ENCODE measurements around the gene KRTAP10-4.

The KRTAP10-4 gene

DNA sequence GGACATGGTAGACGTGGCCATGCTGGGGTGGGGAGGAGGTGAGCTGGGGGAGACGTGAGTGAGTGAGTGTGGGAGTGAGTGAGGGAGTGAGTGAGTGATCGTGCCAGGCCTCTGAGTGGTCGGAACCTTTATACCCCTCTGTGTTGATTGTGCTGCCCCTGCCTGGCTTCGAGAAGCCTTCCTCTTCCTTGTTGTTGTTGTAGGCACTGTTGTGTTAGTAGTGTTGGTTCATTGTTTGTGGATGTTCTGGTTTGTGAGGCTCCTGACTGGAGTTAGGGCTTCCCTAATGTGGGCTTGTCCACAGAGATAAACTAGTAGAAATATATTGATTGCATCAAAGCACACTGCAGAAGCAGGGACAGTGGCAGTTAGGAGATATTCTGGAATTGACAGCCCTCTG lies 14.8 kb upstream of the KRTAP10-4 start, which contains the start of gene KRTAP10-3:
Gene KRTAP10-3, minus strand, starts transcription at position 101 of the 400 bp plus-strand sequence. Its CDS starts 80 bp downstream, at position 21.
- no peak for DNase-seq

DNA sequence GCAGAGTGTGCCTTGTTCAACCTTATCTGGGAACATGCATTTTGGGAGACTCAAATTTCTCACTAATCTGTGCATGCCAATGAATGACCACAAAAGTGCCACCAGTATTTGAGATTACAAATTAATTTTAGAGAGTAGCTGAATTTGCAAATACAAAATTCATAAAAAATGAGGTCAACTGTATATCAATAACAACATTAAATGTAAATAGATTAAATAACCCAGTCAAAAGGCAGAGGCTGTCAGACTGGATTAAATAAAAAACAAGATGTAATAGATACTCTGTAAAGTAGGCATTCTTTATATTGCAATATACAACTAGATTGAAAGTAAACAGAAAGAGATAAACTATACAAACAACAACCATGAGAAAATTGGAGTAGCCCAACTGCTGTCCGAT lies 9.4 kb upstream of the KRTAP10-4 start:
- DNase-seq = no peak

DNA sequence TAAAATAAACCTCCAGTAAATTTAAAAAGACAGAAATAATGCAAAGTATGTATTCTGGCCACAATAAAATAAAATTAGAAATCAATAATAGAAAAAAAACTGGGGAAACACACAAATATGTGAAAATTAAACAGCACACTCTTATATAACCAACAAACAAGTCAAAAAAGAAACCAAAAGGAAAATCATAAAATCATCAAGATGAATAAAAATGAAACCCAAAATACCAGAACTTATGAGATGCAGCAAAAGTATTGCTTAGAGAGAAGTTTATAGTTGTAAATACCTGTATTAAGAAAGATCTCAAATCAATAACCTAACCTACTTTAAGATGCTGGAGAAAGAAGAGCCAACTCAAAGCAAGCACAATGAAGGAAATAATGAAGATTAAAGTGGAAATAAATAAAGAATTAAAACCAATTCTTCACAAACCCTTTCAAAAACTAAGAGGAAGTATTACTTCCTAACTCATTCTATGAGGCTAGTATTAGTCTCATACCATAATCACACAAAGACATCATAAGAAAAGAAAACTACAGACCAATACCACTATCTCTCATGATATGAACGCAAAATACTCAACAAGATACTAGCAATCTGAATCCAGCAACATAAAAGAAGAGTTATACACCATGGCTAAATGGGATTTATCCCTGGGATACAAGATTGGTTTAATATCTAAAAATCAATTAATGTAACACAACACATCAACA lies 8.5 kb upstream of the KRTAP10-4 start:
- DNase-seq = no peak

DNA sequence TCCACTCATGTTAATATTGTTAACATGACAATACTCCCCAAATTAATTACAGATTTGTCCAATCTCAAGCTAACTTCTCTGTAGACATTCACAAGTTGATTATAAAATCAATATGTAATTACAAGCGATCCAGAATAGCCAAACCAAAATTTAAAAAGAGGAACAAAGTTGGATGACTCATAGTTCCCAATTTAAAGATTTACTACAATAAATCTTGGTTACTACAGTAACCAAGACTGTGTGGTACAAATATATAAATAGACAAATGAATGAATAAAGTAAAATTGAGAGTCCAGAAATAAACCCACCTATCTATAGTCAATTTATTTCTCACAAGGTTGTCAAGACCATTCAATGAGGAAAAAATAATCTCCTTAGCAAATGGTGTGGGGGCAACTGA lies 7.1 kb upstream of the KRTAP10-4 start:
- DNase-seq = no peak

DNA sequence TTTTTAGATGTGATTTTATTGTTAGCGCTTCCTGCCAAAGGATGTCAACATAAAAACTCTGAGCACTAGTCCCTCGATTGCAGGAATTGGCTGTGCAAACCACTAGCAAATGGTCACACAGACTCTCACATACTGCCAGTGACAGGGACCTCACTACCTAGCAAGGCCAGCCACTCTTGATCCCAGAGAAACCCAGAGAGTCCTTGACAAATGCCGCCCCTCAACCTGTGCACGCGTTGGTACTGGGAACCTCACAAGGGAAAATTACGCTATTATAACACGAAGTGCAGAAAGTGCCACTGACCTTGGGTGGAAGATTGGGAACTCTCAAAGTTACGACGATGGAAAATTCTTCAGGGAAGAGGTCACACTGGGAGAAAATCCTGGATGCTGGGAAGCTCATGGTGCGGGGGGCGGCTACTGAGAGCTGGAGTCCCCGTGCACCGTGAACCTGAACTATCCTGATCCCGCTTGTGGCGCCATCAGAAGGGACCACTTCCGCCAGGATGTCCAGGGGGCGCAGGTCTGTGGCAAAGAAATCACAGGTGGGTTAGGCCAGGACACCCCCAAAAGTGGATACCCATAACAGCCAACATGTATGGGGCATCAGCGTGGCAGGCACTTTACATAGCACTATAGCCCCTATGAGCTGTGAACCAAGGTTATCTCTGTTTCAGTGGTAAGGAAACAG lies 5.9 kb upstream of the KRTAP10-4 start:
- no peak for DNase-seq

DNA sequence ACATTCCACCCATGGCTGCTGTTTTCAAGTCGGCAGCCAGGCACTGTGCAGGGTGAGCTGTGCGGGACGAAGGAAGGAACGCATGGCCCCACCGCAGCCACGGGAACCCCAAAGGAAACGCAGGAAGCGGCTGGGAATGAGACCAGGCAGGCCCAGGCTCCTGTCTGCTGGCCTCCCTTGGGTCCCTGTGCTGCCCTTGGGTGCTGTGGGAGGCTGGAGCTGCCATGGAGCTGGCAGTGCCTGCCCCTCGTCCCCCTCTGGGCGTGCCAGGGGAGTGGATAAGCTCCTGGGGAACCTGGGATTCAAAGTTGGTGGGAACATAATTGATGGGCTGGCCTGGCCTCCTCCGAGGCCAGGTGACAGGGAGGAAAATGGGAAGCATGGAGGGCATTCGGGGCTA lies 5.3 kb upstream of the KRTAP10-4 start:
- no peak for DNase-seq

DNA sequence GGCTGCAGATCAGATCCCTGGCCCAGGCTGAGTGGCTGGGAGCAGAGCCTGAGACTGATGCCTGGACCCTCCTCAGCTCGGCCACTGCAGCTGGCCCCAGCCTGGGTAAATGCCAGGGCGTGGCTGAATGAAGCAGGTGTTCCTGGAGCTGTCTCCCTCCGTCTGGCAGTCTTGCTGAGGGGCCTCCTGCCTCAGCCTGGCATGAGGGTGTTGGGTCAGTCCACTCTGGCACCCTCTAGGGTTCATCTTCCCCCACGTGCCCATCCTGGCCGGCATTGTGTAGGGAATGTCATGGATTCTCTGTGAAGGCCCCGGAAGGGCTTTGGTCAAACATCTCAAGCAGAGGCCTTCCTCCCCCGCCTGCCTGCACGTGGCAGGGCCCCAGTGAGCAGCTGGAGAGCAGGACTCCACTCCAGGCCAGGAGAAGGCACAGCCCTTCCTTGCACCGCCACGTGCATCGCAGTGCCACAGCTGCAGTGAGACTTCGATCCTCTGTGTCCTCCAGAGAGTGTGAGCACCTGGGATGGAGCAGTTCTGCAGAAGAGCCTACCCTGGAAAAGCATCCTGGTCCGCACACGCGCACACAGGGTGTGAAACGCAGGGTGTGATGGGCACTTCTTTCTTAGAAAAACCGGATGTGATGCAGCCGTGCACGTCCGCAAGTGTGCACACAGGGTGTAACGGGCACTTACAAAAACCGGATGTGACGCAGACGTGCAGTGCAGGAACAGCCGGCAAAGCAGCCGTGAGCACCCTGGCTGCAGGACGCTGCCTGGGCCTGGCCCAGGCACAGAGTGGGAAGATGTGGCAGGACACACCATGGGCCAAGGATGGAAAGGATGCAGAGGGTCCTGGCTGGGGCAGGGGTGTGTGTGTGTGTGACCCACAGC lies 4.6 kb upstream of the KRTAP10-4 start:
- DNase-seq = peak in 1 of 2 experiments; percentile 66

DNA sequence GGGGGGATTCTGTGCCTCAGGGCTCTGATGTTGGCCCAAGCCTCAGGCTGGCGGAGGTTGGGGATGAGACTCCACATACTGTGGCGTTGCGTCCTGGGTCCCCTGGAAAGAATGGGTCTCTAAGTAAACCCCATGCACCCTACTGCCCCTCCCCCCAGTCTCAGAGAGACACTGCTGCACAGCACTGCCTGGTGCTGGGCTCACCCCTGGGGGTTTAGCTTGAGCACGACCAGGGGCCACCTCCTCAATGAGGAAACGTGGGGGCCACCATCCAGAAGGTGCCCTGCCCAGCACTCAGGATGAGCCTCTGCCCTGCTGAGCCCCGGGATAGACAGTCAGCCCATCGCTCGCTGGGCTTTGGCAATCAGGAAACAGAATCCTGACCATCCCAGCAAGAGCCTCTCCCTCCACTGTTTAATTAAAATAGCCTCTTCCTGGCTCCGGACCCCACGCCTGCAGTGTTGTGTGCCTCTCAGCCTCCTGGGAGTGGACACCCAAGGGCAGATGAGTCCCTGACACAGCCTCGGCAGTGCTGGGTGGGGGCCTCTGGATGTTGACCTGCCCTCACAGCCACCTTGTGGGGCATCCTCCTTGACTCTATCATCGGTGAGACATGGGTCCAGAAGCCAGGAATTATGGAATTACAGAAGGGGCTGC lies 3.5 kb upstream of the KRTAP10-4 start:
- no peak for DNase-seq

DNA sequence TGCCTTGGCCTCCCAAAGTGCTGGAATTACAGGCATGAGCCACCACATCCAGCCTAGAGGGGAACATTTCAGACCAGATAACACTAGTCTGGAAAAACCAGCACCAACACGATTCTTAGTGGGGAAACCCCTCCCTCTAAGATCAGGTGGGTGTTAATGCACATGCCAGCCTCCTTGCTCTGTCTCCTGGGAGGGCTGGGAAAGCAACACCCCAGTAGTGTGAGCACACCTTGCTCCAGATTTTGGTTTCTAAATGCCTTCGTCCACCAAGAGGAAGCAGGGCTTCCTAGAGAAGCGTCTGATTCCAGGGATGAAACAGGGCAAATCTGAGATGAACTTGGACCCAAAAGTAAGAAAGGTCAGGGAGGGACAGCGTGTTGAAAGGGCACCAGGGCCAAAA lies 2.2 kb upstream of the KRTAP10-4 start:
- no peak for DNase-seq

DNA sequence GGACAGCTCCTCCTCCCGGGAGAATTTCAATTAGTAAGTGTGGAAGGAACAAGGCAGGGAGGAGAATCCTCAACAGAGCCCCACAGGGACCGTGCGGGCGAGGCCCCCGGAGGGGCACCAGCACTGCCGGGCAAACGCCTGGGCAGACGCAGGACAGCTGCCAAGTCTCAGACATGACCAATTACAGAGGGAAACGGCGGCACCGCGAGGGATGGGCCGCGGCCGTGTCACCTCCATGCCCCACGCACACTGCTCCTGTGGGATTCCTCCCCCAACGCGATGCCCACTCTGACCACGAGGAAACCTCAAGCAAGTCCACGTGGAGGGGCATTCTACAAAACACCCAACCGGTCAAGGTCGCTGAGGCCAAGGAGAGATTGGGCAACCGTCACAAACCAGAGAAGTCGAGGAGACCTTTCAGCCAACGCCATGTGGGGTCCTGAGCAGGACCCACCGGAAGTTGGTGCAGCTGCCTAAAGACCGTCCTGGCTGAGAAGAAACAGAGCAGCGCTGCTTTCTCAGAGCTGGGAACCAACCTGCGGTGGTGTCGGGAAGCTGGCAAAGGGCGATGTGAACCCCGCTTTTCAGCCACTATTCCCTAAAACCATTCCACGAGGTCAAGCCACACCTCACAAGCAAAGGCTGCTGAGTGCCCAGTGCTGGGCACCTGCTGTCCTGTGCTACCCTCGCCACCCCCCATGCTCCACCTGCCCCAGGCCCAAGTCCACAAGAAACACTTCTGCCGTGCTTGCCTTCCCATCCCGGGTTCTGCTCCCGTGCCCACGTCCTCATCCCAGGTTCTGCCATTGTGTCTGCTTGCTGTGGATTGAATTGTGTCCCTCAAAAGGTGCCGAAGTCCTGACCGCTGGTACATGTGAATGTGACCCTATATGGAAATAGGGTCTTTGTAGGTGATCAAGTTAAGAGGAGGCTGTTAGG lies 1.4 kb upstream of the KRTAP10-4 start:
- DNase-seq = no peak

DNA sequence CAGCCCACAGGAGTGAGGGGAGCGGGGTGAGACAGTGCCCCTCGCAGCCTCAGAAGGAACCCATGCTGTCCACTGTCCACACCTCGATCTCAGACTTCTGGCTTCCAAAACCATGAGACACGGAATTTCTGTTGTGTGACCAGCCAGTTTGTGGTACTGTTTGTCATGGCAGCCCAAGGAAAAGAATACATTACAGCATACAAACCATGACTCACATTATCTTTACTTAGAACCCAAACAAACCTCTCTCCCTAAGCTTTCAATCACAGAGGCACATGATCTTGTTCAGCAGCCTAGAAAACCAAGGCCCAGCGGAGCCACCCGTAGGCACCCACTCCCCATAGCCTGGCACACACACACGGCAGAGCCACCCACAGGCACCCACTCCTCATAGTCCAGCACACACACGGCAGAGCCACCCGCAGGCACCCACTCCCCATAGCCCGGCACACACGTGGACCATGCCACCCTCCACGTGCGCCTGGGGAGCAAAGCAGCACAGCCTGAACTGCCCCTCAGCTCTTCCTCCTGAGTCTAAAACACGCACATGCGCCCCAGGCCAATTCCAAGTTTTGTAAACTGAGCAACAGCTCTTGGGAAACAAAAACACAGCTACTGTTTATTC lies 458 bp upstream of the KRTAP10-4 start:
- DNase-seq = no peak

DNA sequence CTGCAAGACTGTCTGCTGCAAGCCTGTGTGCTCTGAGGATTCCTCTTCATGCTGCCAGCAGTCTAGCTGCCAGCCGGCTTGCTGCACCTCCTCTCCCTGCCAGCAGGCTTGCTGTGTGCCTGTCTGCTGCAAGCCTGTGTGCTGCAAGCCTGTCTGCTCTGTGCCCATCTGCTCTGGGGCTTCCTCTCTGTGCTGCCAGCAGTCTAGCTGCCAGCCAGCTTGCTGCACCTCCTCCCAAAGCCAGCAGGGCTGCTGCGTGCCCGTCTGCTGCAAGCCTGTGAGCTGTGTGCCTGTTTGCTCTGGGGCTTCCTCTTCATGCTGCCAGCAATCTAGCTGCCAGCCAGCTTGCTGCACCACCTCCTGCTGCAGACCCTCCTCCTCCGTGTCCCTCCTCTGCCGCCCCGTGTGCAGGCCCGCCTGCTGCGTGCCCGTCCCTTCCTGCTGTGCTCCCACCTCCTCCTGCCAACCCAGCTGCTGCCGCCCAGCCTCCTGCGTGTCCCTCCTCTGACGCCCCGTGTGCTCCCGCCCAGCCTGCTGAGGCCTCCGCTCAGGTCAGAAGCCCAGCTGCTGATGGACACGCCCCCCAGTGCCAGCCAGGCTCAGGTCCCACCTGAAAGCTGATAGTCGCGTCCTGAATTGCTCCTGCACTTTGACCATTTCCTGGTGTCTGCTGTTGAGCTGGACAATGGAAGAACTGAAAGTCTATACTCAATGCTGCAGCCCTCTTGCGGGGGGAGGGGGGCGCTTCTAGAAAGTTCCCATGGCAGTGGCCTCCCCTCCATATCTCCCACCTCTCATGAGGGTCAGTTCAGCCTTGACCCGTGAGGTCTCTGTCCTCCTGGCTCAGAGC lies 1.2 kb downstream of the KRTAP10-4 start:
- no peak for DNase-seq

DNA sequence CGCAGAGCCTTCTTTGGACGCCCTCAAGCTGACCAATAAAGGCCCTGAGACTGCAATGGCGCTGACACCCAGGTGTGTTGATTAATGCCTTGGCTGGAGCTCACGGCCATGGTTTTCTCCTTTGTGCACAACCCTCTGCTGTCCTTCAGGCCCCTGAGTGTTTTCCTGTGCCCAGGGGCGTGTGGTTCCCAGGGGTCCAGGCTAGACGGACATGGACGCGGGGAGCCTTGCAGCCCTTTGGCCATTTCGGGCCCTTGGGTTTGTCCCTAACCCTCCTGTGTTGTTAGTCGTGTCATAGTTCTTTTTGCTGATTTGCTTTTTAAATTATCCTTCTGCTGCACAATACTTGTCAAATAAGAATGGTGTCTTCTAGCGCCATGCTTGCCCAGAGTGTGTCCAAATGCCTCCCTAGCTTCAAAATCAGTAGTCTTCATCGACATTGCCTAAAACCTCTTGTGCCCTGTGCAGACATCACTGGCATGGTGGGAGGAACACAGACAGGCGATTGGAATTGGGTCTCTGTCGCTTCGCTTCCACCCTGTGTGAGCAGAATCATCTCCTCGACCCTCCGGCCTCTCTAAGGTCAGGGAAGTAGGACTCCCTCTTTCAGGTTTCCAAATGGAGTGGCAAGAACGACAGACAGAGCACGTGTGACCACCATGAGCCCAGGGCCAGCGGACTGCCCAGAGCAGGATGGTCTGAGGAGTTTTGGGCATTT lies 1.9 kb downstream of the KRTAP10-4 start:
- DNase-seq = no peak

DNA sequence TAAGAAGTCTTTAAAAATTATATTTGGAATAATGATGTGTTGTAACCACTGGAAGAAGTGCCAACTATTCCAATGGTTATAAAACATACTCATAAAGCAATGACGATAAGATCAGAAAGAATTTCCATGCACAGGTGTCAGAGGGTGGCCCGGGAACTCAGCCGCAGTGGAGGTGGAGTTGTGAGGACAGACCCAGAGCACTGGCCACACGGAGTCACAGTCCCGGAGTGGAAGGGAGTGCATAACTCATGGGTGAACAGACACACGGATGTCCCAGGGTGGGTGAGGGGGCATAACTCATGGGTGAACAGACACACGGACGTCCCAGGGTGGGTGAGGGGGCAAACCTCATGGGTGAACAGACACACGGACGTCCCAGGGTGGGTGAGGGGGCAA lies 2.5 kb downstream of the KRTAP10-4 start:
- no peak for DNase-seq

DNA sequence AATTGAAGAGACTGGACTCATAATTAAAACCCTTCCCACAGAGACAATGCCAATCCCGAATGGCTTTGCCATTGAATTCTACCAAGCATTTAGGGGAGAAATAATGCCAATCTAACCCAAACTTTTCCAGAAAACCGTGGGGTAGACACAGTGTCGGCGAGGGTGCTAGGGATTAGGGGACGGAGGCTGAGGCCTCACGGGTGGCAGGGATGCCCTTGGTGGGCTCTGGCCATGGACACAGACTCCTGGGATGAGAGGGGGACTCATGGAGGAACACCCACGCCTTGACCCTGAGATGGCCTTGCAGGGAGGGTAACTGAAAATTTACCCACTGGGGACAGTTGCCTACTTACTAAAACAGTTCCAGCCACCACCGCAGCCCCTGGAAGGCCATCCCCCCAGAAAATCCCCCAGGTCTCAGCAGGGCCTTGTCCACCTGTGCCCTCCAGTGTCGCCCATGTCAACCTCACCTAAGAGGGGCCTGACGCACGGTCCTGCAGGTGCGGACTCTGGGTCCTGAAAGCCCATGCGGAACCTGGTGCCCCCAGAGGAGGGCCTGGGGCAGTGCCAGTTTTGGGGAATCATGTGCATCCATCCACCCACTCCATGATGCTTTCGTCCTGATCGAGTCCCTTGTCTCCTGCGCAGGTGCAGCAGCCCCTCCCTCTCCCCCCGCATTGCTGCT lies 5.0 kb downstream of the KRTAP10-4 start:
- no peak for DNase-seq

DNA sequence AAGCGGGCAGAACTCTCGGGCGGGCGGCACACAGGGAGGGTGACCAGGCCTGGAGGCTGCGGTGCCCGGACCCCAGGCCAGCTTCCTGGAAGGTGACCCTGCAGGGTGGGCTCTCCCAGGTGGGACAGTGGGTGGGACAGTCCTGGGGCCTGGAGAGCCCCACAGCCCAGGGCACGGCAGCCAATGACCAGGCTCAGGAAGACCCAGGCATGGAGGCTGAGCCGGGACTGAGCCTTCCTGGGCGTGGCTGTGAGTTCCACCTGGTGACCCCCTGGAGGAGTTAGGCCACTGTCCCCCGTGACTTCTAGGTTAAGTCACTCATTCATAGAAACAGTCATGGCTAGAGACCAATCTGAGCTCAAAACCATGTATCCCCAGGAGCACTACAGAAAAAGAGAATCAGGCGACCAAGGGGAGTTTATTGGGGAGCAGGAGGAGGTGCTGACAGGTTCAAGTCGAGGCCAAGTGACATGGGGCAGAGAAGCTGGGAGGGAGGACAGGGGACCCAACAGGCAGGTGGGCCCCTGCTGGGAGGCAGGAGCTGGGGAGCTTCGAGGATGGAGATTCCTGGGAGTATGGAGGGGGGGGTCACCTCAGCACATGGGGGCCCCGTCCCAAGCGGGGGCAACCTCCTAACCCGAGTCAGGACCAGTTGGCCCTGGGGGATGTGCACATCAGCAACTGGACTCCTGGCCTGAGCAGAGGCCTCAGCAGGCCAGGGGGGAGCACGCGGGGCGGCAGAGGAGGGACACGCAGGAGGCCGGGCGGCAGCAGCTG lies 5.7 kb downstream of the KRTAP10-4 start:
- DNase-seq = no peak

DNA sequence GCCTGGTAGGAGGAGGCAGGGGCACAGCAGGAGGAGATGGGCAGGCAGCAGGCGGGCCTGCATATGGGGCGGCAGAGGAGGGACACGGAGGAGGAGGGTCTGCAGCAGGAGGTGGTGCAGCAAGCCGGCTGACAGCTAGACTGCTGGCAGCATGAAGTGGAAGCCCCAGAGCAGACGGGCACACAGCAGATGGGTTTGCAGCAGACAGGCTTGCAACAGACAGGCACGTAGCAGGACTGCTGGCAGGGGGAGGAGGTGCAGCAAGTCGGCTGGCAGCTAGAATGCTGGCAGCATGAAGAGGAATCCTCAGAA lies 6.3 kb downstream of the KRTAP10-4 start:
- no peak for DNase-seq

DNA sequence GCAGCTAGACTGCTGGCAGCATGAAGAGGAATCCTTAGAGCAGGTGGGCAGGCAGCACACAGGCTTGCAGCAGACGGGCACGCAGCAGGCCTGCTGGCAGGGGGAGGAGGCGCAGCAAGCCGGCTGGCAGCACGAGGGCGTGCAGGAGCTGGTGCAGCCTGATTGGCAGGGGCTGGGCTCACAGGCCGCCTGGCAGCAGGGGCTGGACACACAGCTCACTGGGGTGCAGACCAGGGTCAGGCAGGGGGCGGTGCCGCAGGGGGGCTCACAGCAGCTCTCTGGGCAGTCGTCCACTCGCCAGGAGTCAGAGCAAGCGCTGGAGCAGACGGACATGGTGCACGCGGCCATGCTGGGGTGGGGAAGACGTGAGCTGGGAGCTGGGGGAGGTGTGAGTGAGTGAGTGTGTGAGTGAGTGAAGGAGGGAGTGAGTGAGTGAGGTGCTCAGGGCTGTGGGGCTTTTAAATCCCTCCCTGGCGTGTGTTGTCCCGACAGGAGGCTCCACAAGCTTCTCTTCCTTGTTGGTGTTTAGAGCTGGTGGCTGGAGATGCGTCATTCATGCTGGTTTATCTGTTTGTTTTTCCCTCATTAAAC lies 6.8 kb downstream of the KRTAP10-4 start, which contains the start of gene KRTAP10-5:
Gene KRTAP10-5, minus strand, starts transcription at position 374 of the 591 bp plus-strand sequence. Its CDS starts 26 bp downstream, at position 348.
- peak; percentile 31 to 65 for DNase-seq
